GM13976 (cell line): Measurements from ENCODE around the gene SFMBT2.
"Not testable (repeated sequence)": the region's sequence is repeated elsewhere in the genome, so short reads cannot be mapped to it uniquely, and the experiment has no call there.

Experiments used
- DNase-seq: peaks from one replicate; pipeline ENCODE4 v3.0.0; 2012; ENCODE audit warnings: low spot score
- CTCF ChIP-seq: IDR thresholded peaks from 2 replicates; pipeline ENCODE4 v1.5.1; 2012; ENCODE audit warnings: borderline replicate concordance, mild to moderate bottlenecking; ENCODE audit not compliant: insufficient read depth; ENCODE audit errors: extremely low read depth, missing control alignments, control extremely low read depth
- in situ Hi-C: fragments of 300-500 bp; cut with MboI; formaldehyde crosslinking; loops from one replicate; pipeline ENCODE4 v1.12.0; 2022; ENCODE audit warnings: low sequenced_read_pairs, mixed read lengths, inconsistent platforms; ENCODE audit not compliant: unreplicated experiment

SFMBT2 gene

GRCh38 chr10:7194571-7194970 lies 216.3 kb downstream of the SFMBT2 start:
- in situ Hi-C loops, result no loop called here

GRCh38 chr10:7193369-7193768 lies 217.5 kb downstream of the SFMBT2 start:
- in situ Hi-C loops, result no loop called here
- no peak for DNase-seq
- no peak for TF ChIP-seq CTCF

More at GRCh38 chr10:7194571-7194970, 216.3 kb downstream of the SFMBT2 start:
- no peak for TF ChIP-seq CTCF
- no peak for DNase-seq

GRCh38 chr10:7192831-7193361 lies 217.9 kb downstream of the SFMBT2 start:
- DNase-seq, result no peak

GRCh38 chr10:7192061-7192460 lies 218.8 kb downstream of the SFMBT2 start:
- in situ Hi-C loops, result no loop called here
- DNase-seq, result no peak
- no peak for TF ChIP-seq CTCF

More at GRCh38 chr10:7192831-7193361, 217.9 kb downstream of the SFMBT2 start:
- TF ChIP-seq CTCF, result no peak
- in situ Hi-C loops, result no loop called here

GRCh38 chr10:7190772-7191171 lies 220.1 kb downstream of the SFMBT2 start:
- in situ Hi-C loops, result not testable (repeated sequence)

GRCh38 chr10:7189909-7190308 lies 220.9 kb downstream of the SFMBT2 start:
- no peak for TF ChIP-seq CTCF
- in situ Hi-C loops, result no loop called here
- no peak for DNase-seq

More at GRCh38 chr10:7190772-7191171, 220.1 kb downstream of the SFMBT2 start:
- DNase-seq, result not testable (repeated sequence)

GRCh38 chr10:7188456-7189050 lies 222.3 kb downstream of the SFMBT2 start:
- no peak for TF ChIP-seq CTCF
- in situ Hi-C loops, result no loop called here
- no peak for DNase-seq
